HFFc6 (cell line): ENCODE data around the gene ZNF442. TPM values are rescaled to one million over a fixed set of nuclear protein-coding genes. Genes with fewer than 3 reads are reported as not detected.

Source experiments
- DNase-seq: peaks from one replicate; pipeline ENCODE4 v3.0.0-alpha.2; 2018
- H3K27ac Mint-ChIP-seq: 2 replicates; pipeline ENCODE4 v1.8.0; 2020; ENCODE audit warnings: mild to moderate bottlenecking, mixed read lengths
- H3K27me3 Mint-ChIP-seq: 2 replicates; pipeline ENCODE4 v1.8.0; 2021; ENCODE audit warnings: mild to moderate bottlenecking, moderate library complexity, mixed read lengths; ENCODE audit not compliant: insufficient read depth
- H3K36me3 Mint-ChIP-seq: 2 replicates; pipeline ENCODE4 v1.8.0; 2021; ENCODE audit warnings: low read depth, mixed read lengths
- H3K4me1 Mint-ChIP-seq: 2 replicates; pipeline ENCODE4 v1.8.0; 2020; ENCODE audit warnings: low read depth, mixed read lengths
- H3K4me3 Mint-ChIP-seq: 2 replicates; pipeline ENCODE4 v1.8.0; 2020; ENCODE audit warnings: mild to moderate bottlenecking, moderate library complexity, mixed read lengths
- H3K9me3 Mint-ChIP-seq: 2 replicates; pipeline ENCODE4 v1.8.0; 2020; ENCODE audit warnings: mild to moderate bottlenecking, mixed read lengths
- total RNA-seq, 6 experiments: library from RNA; stranded (reverse); fragmentation: NEBNext Ultra II Directional; extraction: Animal tissue kit (Norgen Biotek cat#: 25700); gene quantifications; 2 replicates in 1 of 6; 3 replicates in 5 of 6; pipeline ENCODE4 v1.2.3, GENCODE V29; 2021
- TF ChIP-seq, protein P1 (sequence below): fragments of 200-600 bp; sonication (generic); IDR thresholded peaks from 2 replicates; pipeline ENCODE4 v1.5.0; 2021; ENCODE audit warnings: antibody characterized with exemption, mild to moderate bottlenecking

The ZNF442 gene
- total RNA-seq, 6 experiments from 2014 or later, result 2.1 to 3.1 (median 2.7) TPM

DNA sequence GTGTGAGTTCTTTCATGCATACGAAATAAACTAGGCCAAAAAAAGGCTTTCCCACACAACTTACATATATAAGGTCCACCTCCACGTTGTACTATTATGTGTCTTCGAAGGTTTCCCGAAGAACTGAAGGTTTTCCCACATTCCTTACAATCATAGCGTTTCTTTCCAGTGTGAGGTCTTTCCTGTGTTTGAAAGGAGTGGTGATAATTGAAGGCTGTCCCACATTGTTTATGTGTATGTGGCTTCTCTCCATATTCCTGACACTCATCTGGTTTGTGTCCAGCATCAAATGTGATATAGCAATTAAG lies 14.6 kb downstream of the ZNF442 start:
- no peak for DNase-seq
- no peaks in the 10 kb centered on the region; the same call in 1 of the 2 replicates for H3K27me3 Mint-ChIP-seq
- TF ChIP-seq, protein P1, sequence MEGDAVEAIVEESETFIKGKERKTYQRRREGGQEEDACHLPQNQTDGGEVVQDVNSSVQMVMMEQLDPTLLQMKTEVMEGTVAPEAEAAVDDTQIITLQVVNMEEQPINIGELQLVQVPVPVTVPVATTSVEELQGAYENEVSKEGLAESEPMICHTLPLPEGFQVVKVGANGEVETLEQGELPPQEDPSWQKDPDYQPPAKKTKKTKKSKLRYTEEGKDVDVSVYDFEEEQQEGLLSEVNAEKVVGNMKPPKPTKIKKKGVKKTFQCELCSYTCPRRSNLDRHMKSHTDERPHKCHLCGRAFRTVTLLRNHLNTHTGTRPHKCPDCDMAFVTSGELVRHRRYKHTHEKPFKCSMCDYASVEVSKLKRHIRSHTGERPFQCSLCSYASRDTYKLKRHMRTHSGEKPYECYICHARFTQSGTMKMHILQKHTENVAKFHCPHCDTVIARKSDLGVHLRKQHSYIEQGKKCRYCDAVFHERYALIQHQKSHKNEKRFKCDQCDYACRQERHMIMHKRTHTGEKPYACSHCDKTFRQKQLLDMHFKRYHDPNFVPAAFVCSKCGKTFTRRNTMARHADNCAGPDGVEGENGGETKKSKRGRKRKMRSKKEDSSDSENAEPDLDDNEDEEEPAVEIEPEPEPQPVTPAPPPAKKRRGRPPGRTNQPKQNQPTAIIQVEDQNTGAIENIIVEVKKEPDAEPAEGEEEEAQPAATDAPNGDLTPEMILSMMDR, result no peak
- no peak overlapping the region for H3K27ac Mint-ChIP-seq
- peaks cover 92% of the 10 kb centered on the region for H3K9me3 Mint-ChIP-seq
- H3K4me3 Mint-ChIP-seq, result no peak overlapping the region
- no peaks in the 10 kb centered on the region for H3K4me1 Mint-ChIP-seq
- peaks cover 78% of the 10 kb centered on the region for H3K36me3 Mint-ChIP-seq

- peaks cover 83% of the 10 kb centered on the region for H3K36me3 Mint-ChIP-seq
- no peak for DNase-seq
- peaks cover 94% of the 10 kb centered on the region for H3K9me3 Mint-ChIP-seq
- TF ChIP-seq, protein P1, result no peak
- H3K4me1 Mint-ChIP-seq, result no peaks in the 10 kb centered on the region
- H3K27me3 Mint-ChIP-seq, result no peaks in the 10 kb centered on the region; the same call in 1 of the 2 replicates
- H3K4me3 Mint-ChIP-seq, result no peak overlapping the region
- H3K27ac Mint-ChIP-seq, result no peak overlapping the region
Observed at GRCh38 chr19:12350185-12350889, 15.1 kb downstream of the ZNF442 start.

DNA sequence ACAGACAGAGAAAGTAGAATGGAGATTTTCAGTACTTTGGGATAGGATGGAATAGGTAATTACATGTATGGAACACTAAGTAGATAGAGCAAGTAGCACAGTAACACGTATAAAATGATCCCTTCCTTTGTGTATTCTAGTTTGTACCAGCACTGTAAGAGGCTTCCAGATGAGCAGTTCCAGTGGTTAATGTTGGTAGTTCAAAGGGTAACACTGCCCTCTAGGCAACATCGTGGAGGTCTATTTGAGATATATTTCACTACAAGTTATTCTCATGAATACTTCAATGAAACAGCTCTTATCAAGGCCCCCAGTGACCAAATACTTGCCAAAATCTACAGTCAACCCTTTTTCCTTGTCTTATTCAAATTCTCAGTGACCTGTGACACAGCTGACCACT lies 18.6 kb downstream of the ZNF442 start:
- H3K9me3 Mint-ChIP-seq, result peaks cover 89% of the 10 kb centered on the region
- no peak overlapping the region for H3K27ac Mint-ChIP-seq
- H3K27me3 Mint-ChIP-seq, result no peaks in the 10 kb centered on the region; the same call in 1 of the 2 replicates
- DNase-seq, result no peak
- TF ChIP-seq, protein P1, result no peak
- H3K4me1 Mint-ChIP-seq, result no peaks in the 10 kb centered on the region
- H3K36me3 Mint-ChIP-seq, result peaks cover 73% of the 10 kb centered on the region
- H3K4me3 Mint-ChIP-seq, result no peak overlapping the region

GRCh38 chr19:12345197-12345596 lies 20.3 kb downstream of the ZNF442 start:
- no peaks in the 10 kb centered on the region; the same call in 1 of the 2 replicates for H3K27me3 Mint-ChIP-seq
- TF ChIP-seq, protein P1, result no peak
- no peak overlapping the region for H3K27ac Mint-ChIP-seq
- H3K36me3 Mint-ChIP-seq, result peaks cover 70% of the 10 kb centered on the region
- H3K4me1 Mint-ChIP-seq, result no peaks in the 10 kb centered on the region
- DNase-seq, result no peak
- no peak overlapping the region for H3K4me3 Mint-ChIP-seq
- H3K9me3 Mint-ChIP-seq, result peaks cover 89% of the 10 kb centered on the region

- H3K36me3 Mint-ChIP-seq, result peaks cover 4% of the 10 kb centered on the region; the same call in 1 of the 2 replicates
- H3K27ac Mint-ChIP-seq, result peak within 1 kb of the TSS; percentile 98
- peak within 1 kb of the TSS; percentile 98 for H3K4me3 Mint-ChIP-seq
- H3K4me1 Mint-ChIP-seq, result peaks cover 21% of the 10 kb centered on the region
- H3K27me3 Mint-ChIP-seq, result no peaks in the 10 kb centered on the region; the same call in 1 of the 2 replicates
- TF ChIP-seq, protein P1, result no peak
- peaks cover 8% of the 10 kb centered on the region; the same call in 1 of the 2 replicates for H3K9me3 Mint-ChIP-seq
- DNase-seq, result peak; percentile 93
Observed at GRCh38 chr19:12333162-12334159, 32.0 kb downstream of the ZNF442 start, which contains the start of gene ZNF563. Gene ZNF563 (minus strand): TSS chr19:12333633. CDS start chr19:12333482, 151 bp downstream.
